HG03196 (cell line): ENCODE measurements around the gene DENND11.
A peak's percentile ranks its signal among the peaks of the same experiment; 100 is the strongest.

Source experiments
- ATAC-seq: cut with Tn5 transposase; IDR thresholded peaks from one replicate; pipeline ENCODE4 v1.9.1; 2021; ENCODE audit not compliant: unreplicated experiment

DENND11 gene

GRCh38 chr7:141702047-141702567, at the start of gene DENND11:
Gene DENND11 (minus strand): TSS chr7:141702166. CDS start chr7:141702153, 13 bp downstream.
- peak; percentile 65 for ATAC-seq

- ATAC-seq = no peak
These were observed 46.4 kb upstream of the DENND11 start for GRCh38 chr7:141748396-141748795.

- ATAC-seq = no peak
These were observed 42.2 kb upstream of the DENND11 start for GRCh38 chr7:141744131-141744530.

GRCh38 chr7:141742229-141742628, 40.3 kb upstream of the DENND11 start:
- ATAC-seq = no peak

GRCh38 chr7:141739250-141739649, 37.3 kb upstream of the DENND11 start:
- no peak for ATAC-seq

GRCh38 chr7:141738592-141739013, 36.6 kb upstream of the DENND11 start:
- ATAC-seq = no peak

- peak; percentile 92 for ATAC-seq
These were observed 36.0 kb upstream of the DENND11 start, which contains the start of gene SSBP1 for GRCh38 chr7:141737836-141738591. Gene SSBP1 (plus strand): TSS chr7:141738358. CDS start chr7:141739167, 809 bp downstream.

- no peak for ATAC-seq
These were observed 35.3 kb upstream of the DENND11 start for GRCh38 chr7:141737118-141737835.

- no peak for ATAC-seq
These were observed 29.6 kb upstream of the DENND11 start for GRCh38 chr7:141731476-141732149.

GRCh38 chr7:141729020-141729419, 27.1 kb upstream of the DENND11 start:
- no peak for ATAC-seq

GRCh38 chr7:141722529-141722928, 20.6 kb upstream of the DENND11 start:
- ATAC-seq = no peak

- no peak for ATAC-seq
These were observed 15.5 kb upstream of the DENND11 start for GRCh38 chr7:141717450-141717849.

- ATAC-seq = no peak
These were observed 14.1 kb upstream of the DENND11 start for GRCh38 chr7:141715794-141716689.

GRCh38 chr7:141715018-141715417, 13.1 kb upstream of the DENND11 start:
- no peak for ATAC-seq

- ATAC-seq = no peak
These were observed 12.6 kb upstream of the DENND11 start for GRCh38 chr7:141714571-141714970.

- ATAC-seq = no peak
These were observed 11.9 kb upstream of the DENND11 start for GRCh38 chr7:141713890-141714289.

GRCh38 chr7:141712603-141713255, 10.8 kb upstream of the DENND11 start:
- no peak for ATAC-seq

- ATAC-seq = no peak
These were observed 8.3 kb upstream of the DENND11 start for GRCh38 chr7:141710301-141710700.

- ATAC-seq = no peak
These were observed 7.8 kb upstream of the DENND11 start for GRCh38 chr7:141709749-141710148.

- ATAC-seq = no peak
These were observed 7.4 kb upstream of the DENND11 start for GRCh38 chr7:141709318-141709717.
